GM12878 (cell line): ENCODE results near the gene REPIN1. TPM values are rescaled to one million over a fixed set of nuclear protein-coding genes. Genes with fewer than 3 reads are reported as not detected.
A peak's percentile ranks its signal among the peaks of the same experiment; 100 is the strongest.

Source experiments
- ATF7 ChIP-seq: fragments of 450-650 bp; IDR thresholded peaks from 2 replicates; pipeline ENCODE4 v1.6.1; 2016; ENCODE audit warnings: low read depth, mild to moderate bottlenecking
- BRCA1 ChIP-seq: IDR thresholded peaks from 2 replicates; pipeline ENCODE4 v1.6.1; 2011; ENCODE audit warnings: low read depth, low read length, improper control_type of control experiment
- EED ChIP-seq: sonication (generic); IDR thresholded peaks from 2 replicates; pipeline ENCODE4 v1.6.1; 2016; ENCODE audit warnings: antibody characterized with exemption, low read depth
- MEF2B ChIP-seq: fragments of 450-650 bp; IDR thresholded peaks from 2 replicates; pipeline ENCODE4 v1.6.1; 2018; ENCODE audit warnings: mild to moderate bottlenecking, moderate library complexity; ENCODE audit not compliant: partially characterized antibody, poor library complexity, severe bottlenecking
- MTA2 ChIP-seq: fragments of 450-650 bp; IDR thresholded peaks from 2 replicates; pipeline ENCODE4 v1.6.1; 2016; ENCODE audit warnings: low read depth, mild to moderate bottlenecking, moderate library complexity
- NBN ChIP-seq: fragments of 450-650 bp; IDR thresholded peaks from 2 replicates; pipeline ENCODE4 v1.6.1; 2016
- NFYB ChIP-seq: IDR thresholded peaks from 2 replicates; pipeline ENCODE4 v1.6.1; 2011; ENCODE audit warnings: low read depth, mild to moderate bottlenecking, low read length, improper control_type of control experiment, moderate library complexity; ENCODE audit not compliant: insufficient read depth
- NR2C2 ChIP-seq: IDR thresholded peaks from 2 replicates; pipeline ENCODE4 v1.6.1; 2011; ENCODE audit warnings: borderline replicate concordance, low read depth; ENCODE audit not compliant: control insufficient read depth, insufficient read length
- PAX5 ChIP-seq: IDR thresholded peaks from 2 replicates; pipeline ENCODE4 v1.6.1; 2011; ENCODE audit warnings: low read depth, low read length, borderline replicate concordance
- SMAD1 ChIP-seq: fragments of 450-650 bp; IDR thresholded peaks from 2 replicates; pipeline ENCODE4 v1.6.1; 2018; ENCODE audit warnings: mild to moderate bottlenecking, low read depth; ENCODE audit not compliant: partially characterized antibody
- STAT1 ChIP-seq: fragments of 450-650 bp; conservative IDR thresholded peaks from 2 replicates; pipeline ENCODE4 v1.6.1; 2014; ENCODE audit warnings: antibody characterized with exemption, mild to moderate bottlenecking
- TCF7 ChIP-seq: IDR thresholded peaks from 2 replicates; pipeline ENCODE4 v1.6.1; 2014; ENCODE audit warnings: antibody characterized with exemption, borderline replicate concordance
- ZNF274 ChIP-seq: IDR thresholded peaks from one replicate; pipeline ENCODE4 v1.8.0; 2011; ENCODE audit not compliant: insufficient read length, insufficient read depth
- polyA plus RNA-seq, 11 experiments: library from polyadenylated mRNA; depleted of rRNA in 4 of 11; unstranded in 6 of 11; stranded (reverse) in 5 of 11; fragments of >200 nt; fragmentation: Nextera tagmentation in 4 of 11; fragmentation: Illumina TruSeq in 1 of 11; extraction: Ambion mirVana in 4 of 11; extraction: Trizol in 1 of 11; gene quantifications; 1 replicate in 1 of 11; 2 replicates in 10 of 11; pipeline versions ENCODE4 v1.2.1 to v1.2.3, GENCODE V29; 2011 to 2016; ENCODE audit warnings: inconsistent platforms in 2 of 11, missing spikeins in 2 of 11, low read depth in 1 of 11
- total RNA-seq, 4 experiments: library from RNA; depleted of rRNA in 3 of 4; stranded (reverse); fragments of >200 nt in 3 of 4; fragmentation: Illumina TruSeq in 1 of 4; extraction: Trizol in 1 of 4; gene quantifications; 2 replicates each; pipeline versions ENCODE4 v1.2.1 to v1.2.3, GENCODE V29; 2013 to 2021
- TF ChIP-seq, protein P1 (sequence below): fragments of 450-650 bp; IDR thresholded peaks from 2 replicates; pipeline ENCODE4 v1.6.1; 2017; ENCODE audit warnings: antibody characterized with exemption, mild to moderate bottlenecking, moderate library complexity
- TF ChIP-seq, protein P2 (sequence below): fragments of 450-650 bp; formaldehyde crosslinking; IDR thresholded peaks from 2 replicates; pipeline ENCODE4 v1.4.0; 2020; ENCODE audit warnings: mild to moderate bottlenecking, moderate library complexity

REPIN1 gene
- total and polyA plus RNA-seq, 10 of the 15 experiments (the other 5 are each of a cell fraction or from before 2014, with no cell fraction given): 5.1 to 172 (median 76.9) TPM

- TF ChIP-seq, protein P1, sequence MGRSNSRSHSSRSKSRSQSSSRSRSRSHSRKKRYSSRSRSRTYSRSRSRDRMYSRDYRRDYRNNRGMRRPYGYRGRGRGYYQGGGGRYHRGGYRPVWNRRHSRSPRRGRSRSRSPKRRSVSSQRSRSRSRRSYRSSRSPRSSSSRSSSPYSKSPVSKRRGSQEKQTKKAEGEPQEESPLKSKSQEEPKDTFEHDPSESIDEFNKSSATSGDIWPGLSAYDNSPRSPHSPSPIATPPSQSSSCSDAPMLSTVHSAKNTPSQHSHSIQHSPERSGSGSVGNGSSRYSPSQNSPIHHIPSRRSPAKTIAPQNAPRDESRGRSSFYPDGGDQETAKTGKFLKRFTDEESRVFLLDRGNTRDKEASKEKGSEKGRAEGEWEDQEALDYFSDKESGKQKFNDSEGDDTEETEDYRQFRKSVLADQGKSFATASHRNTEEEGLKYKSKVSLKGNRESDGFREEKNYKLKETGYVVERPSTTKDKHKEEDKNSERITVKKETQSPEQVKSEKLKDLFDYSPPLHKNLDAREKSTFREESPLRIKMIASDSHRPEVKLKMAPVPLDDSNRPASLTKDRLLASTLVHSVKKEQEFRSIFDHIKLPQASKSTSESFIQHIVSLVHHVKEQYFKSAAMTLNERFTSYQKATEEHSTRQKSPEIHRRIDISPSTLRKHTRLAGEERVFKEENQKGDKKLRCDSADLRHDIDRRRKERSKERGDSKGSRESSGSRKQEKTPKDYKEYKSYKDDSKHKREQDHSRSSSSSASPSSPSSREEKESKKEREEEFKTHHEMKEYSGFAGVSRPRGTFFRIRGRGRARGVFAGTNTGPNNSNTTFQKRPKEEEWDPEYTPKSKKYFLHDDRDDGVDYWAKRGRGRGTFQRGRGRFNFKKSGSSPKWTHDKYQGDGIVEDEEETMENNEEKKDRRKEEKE: no peak
- TF ChIP-seq ZNF274 (no peak), STAT1 (no peak), BRCA1 (no peak), PAX5 (no peak), ATF7 (0 out of 2 replicates have a peak, but pooled peaks have one; percentile 17), TCF7 (no peak), EED (no peak), MEF2B (peak; percentile 31), SMAD1 (no peak), NFYB (no peak), MTA2 (0 out of 2 replicates have a peak, but pooled peaks have one; percentile 12), NR2C2 (no peak), NBN (no peak)
- TF ChIP-seq, protein P2, sequence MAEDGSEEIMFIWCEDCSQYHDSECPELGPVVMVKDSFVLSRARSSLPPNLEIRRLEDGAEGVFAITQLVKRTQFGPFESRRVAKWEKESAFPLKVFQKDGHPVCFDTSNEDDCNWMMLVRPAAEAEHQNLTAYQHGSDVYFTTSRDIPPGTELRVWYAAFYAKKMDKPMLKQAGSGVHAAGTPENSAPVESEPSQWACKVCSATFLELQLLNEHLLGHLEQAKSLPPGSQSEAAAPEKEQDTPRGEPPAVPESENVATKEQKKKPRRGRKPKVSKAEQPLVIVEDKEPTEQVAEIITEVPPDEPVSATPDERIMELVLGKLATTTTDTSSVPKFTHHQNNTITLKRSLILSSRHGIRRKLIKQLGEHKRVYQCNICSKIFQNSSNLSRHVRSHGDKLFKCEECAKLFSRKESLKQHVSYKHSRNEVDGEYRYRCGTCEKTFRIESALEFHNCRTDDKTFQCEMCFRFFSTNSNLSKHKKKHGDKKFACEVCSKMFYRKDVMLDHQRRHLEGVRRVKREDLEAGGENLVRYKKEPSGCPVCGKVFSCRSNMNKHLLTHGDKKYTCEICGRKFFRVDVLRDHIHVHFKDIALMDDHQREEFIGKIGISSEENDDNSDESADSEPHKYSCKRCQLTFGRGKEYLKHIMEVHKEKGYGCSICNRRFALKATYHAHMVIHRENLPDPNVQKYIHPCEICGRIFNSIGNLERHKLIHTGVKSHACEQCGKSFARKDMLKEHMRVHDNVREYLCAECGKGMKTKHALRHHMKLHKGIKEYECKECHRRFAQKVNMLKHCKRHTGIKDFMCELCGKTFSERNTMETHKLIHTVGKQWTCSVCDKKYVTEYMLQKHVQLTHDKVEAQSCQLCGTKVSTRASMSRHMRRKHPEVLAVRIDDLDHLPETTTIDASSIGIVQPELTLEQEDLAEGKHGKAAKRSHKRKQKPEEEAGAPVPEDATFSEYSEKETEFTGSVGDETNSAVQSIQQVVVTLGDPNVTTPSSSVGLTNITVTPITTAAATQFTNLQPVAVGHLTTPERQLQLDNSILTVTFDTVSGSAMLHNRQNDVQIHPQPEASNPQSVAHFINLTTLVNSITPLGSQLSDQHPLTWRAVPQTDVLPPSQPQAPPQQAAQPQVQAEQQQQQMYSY: no peak
Observed at GRCh38 chr7:150382844-150383225, 14.2 kb downstream of the REPIN1 start (continued).
